Endothelial cell (in vitro differentiated cells): ENCODE data around the gene PLXNC1. TPM values are rescaled to one million over a fixed set of nuclear protein-coding genes. Genes with fewer than 3 reads are reported as not detected.

Source experiments
- DNase-seq: peaks from one replicate; pipeline ENCODE4 v3.0.0; 2021; ENCODE audit warnings: low spot score
- H3K27ac Mint-ChIP-seq: one replicate; pipeline ENCODE4 v1.8.0; 2021; ENCODE audit warnings: mixed read lengths, inconsistent platforms; ENCODE audit not compliant: unreplicated experiment
- H3K27me3 Mint-ChIP-seq: one replicate; pipeline ENCODE4 v1.8.0; 2021; ENCODE audit warnings: mild to moderate bottlenecking, moderate library complexity, mixed read lengths, inconsistent platforms; ENCODE audit not compliant: unreplicated experiment
- H3K36me3 Mint-ChIP-seq: one replicate; pipeline ENCODE4 v1.8.0; 2021; ENCODE audit warnings: mild to moderate bottlenecking, low read depth, mixed read lengths, inconsistent platforms; ENCODE audit not compliant: unreplicated experiment
- H3K4me1 Mint-ChIP-seq: one replicate; pipeline ENCODE4 v1.8.0; 2021; ENCODE audit warnings: mild to moderate bottlenecking, mixed read lengths, inconsistent platforms; ENCODE audit not compliant: unreplicated experiment
- H3K4me3 Mint-ChIP-seq: one replicate; pipeline ENCODE4 v1.8.0; 2021; ENCODE audit warnings: mild to moderate bottlenecking, mixed read lengths, inconsistent platforms; ENCODE audit not compliant: unreplicated experiment
- H3K9me3 Mint-ChIP-seq: one replicate; pipeline ENCODE4 v1.8.0; 2021; ENCODE audit warnings: mixed read lengths, inconsistent platforms; ENCODE audit not compliant: unreplicated experiment
- CTCF ChIP-seq: fragments of 200-600 bp; sonication (generic); IDR thresholded peaks from one replicate; pipeline ENCODE4 v1.5.0; 2021; ENCODE audit warnings: antibody characterized with exemption; ENCODE audit not compliant: unreplicated experiment
- total RNA-seq: library from RNA; stranded (reverse); fragmentation: NEBNext Ultra II Directional; extraction: Animal tissue kit (Norgen Biotek cat#: 25700); gene quantifications from one replicate; pipeline ENCODE4 v1.2.1, GENCODE V29; 2021; ENCODE audit not compliant: unreplicated experiment

The PLXNC1 gene
- total RNA-seq, 1 donor from 2014 or later, result 1.1 TPM

DNA sequence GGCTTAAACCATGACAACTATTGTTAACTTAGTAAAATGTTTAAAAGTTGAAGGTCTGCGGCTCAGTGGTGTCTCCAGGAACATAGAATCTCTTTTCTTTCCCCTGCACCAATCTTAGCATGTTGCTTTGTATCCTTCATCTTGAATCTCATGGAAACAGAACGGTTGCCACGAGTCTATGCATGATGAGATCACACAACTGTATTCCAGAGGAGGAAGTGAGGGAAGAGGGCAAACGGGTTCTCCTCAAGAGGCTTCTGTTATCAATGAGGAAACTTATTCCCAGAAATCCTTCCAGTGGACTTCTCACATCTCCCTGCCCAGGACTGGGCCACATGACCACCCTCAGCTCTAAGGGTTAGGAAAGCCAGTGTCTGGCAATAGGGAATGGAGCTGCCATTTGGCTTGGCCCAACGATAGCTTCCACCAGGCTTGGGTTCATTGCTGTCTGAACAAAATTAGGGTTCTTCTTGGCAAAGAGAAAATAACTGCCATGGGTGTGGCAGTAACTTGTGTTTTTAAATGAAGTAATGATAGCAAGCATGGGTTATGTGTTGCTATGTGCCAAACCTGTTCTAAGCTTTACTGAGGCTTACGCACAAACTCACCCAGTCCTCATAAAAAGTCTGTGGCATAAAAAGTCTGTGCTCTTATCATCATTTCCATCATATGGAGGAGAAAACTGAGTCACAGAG lies 17.4 kb downstream of the PLXNC1 start:
- H3K27me3 Mint-ChIP-seq, result peaks cover 5% of the 10 kb centered on the region
- no peak for DNase-seq

DNA sequence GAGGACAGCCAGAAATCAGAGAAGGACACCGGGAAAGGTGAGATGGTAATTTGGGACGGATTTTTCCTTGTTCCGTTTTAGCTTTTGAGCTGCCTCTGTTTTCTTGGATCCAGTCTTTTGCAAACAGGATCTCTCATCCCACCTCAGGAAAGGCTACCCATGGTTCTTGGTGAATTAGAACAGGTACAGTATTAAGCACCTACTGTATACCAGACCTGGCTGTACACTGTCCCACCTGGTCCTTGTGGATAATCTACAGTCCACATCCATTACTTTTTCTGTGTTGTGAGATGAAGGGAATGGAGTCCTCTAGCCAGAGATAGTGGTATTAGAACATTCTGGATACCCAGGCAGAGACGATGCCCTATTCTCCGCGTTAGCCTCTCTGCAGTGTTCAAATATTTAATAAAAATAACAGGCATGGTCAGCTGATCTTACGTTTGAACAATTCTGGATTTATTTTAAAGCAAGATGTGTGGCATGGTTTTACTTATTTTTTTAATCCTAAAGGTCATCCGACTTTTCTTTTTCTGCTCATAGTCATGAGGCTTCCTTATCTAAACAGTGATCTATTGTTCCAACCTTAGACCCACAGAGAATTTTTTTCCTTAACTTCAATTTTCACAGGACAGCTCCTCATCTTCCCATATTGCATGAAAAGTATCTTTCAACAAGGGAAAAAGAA lies 18.8 kb downstream of the PLXNC1 start:
- H3K27ac Mint-ChIP-seq, result no peak overlapping the region
- DNase-seq, result no peak
- TF ChIP-seq CTCF, result no peak
- H3K4me1 Mint-ChIP-seq, result peaks cover 18% of the 10 kb centered on the region
- H3K27me3 Mint-ChIP-seq, result peaks cover 7% of the 10 kb centered on the region
- H3K4me3 Mint-ChIP-seq, result no peak overlapping the region
- H3K36me3 Mint-ChIP-seq, result no peaks in the 10 kb centered on the region
- H3K9me3 Mint-ChIP-seq, result no peaks in the 10 kb centered on the region

More for the DNA sequence above, 17.4 kb downstream of the PLXNC1 start:
- TF ChIP-seq CTCF, result no peak
- peaks cover 18% of the 10 kb centered on the region for H3K4me1 Mint-ChIP-seq
- no peak overlapping the region for H3K4me3 Mint-ChIP-seq
- H3K9me3 Mint-ChIP-seq, result no peaks in the 10 kb centered on the region
- no peaks in the 10 kb centered on the region for H3K36me3 Mint-ChIP-seq
- no peak overlapping the region for H3K27ac Mint-ChIP-seq

- DNase-seq, result no peak
- Mint-ChIP-seq H3K4me1 (peaks cover 18% of the 10 kb centered on the region), H3K27me3 (peaks cover 6% of the 10 kb centered on the region), H3K36me3 (no peaks in the 10 kb centered on the region), H3K4me3 (no peak overlapping the region), H3K9me3 (no peaks in the 10 kb centered on the region), H3K27ac (no peak overlapping the region)
- TF ChIP-seq CTCF, result no peak
Observed at GRCh38 chr12:94167756-94168416, 19.5 kb downstream of the PLXNC1 start.

- Mint-ChIP-seq H3K4me1 (peaks cover 23% of the 10 kb centered on the region), H3K4me3 (no peak overlapping the region), H3K27ac (no peak overlapping the region), H3K36me3 (no peaks in the 10 kb centered on the region), H3K9me3 (no peaks in the 10 kb centered on the region), H3K27me3 (peaks cover 6% of the 10 kb centered on the region)
- DNase-seq, result no peak
- TF ChIP-seq CTCF, result no peak
Observed at GRCh38 chr12:94169495-94169894, 21.1 kb downstream of the PLXNC1 start.
